Neuronal stem cell (in vitro differentiated cells): Measurements from ENCODE around the gene OCEL1.

Experiments used
- DNase-seq: peaks from one replicate; pipeline ENCODE4 v3.0.0-alpha.2; 2013; ENCODE audit warnings: low spot score
- H2AFZ ChIP-seq: one replicate; pipeline ENCODE4 v1.6.1; 2013; ENCODE audit warnings: mild to moderate bottlenecking, low read length, inconsistent platforms
- H2AK5ac ChIP-seq: 2 replicates; pipeline ENCODE4 v1.6.1; 2013; ENCODE audit warnings: low read depth, mild to moderate bottlenecking, inconsistent platforms, low read length, moderate library complexity, mixed read lengths
- H2BK120ac ChIP-seq: 2 replicates; pipeline ENCODE4 v1.6.1; 2013; ENCODE audit warnings: low read depth, mild to moderate bottlenecking, inconsistent platforms, low read length, moderate library complexity, mixed read lengths
- H2BK12ac ChIP-seq: one replicate; pipeline ENCODE4 v1.6.1; 2013; ENCODE audit warnings: low read length, inconsistent platforms
- H2BK15ac ChIP-seq: 2 replicates; pipeline ENCODE4 v1.6.1; 2013; ENCODE audit warnings: mild to moderate bottlenecking, low read length, inconsistent platforms, mixed read lengths
- H2BK5ac ChIP-seq: one replicate; pipeline ENCODE4 v1.6.1; 2013; ENCODE audit warnings: inconsistent platforms, mild to moderate bottlenecking, low read length, moderate library complexity
- H3K14ac ChIP-seq: one replicate; pipeline ENCODE4 v1.6.1; 2013; ENCODE audit warnings: low read length, inconsistent platforms
- H3K18ac ChIP-seq: 2 replicates; pipeline ENCODE4 v1.6.1; 2013; ENCODE audit warnings: low read length, inconsistent platforms
- H3K23ac ChIP-seq: 2 replicates; pipeline ENCODE4 v1.6.1; 2013; ENCODE audit warnings: low read depth, mild to moderate bottlenecking, mixed read lengths, low read length, inconsistent platforms; ENCODE audit not compliant: poor library complexity
- H3K27ac ChIP-seq: replicated peaks from 3 replicates; pipeline ENCODE4 v1.5.1; 2013; ENCODE audit warnings: low read length, inconsistent platforms
- H3K27me3 ChIP-seq, 3 experiments: 2 replicates each; pipeline ENCODE4 v1.6.1; 2013; ENCODE audit warnings: low read length in 3 of 3, mild to moderate bottlenecking in 2 of 3, inconsistent platforms in 1 of 3, low read depth in 1 of 3, mixed read lengths in 1 of 3, moderate library complexity in 1 of 3; ENCODE audit not compliant: control insufficient read depth in 3 of 3, insufficient read depth in 3 of 3
- H3K36me3 ChIP-seq, 2 donors: replicated peaks in 1 of 2; 2 replicates each; pipeline ENCODE4 v1.6.1; 2013; ENCODE audit warnings: low read length in 2 of 2; ENCODE audit not compliant: control insufficient read depth in 2 of 2, insufficient read depth in 2 of 2
- H3K4ac ChIP-seq: 2 replicates; pipeline ENCODE4 v1.6.1; 2013; ENCODE audit warnings: inconsistent platforms, mild to moderate bottlenecking, low read length, moderate library complexity
- H3K4me1 ChIP-seq, 2 donors: 1 replicate in 1 of 2; 2 replicates in 1 of 2; pipeline ENCODE4 v1.6.1; 2013; ENCODE audit warnings: low read length in 2 of 2, low read depth in 1 of 2; ENCODE audit not compliant: control insufficient read depth in 2 of 2, insufficient read depth in 1 of 2
- H3K4me2 ChIP-seq: one replicate; pipeline ENCODE4 v1.6.1; 2013; ENCODE audit warnings: mild to moderate bottlenecking, low read length, inconsistent platforms; ENCODE audit not compliant: insufficient read depth, poor library complexity, severe bottlenecking
- H3K4me3 ChIP-seq, 2 donors: 2 replicates each; pipeline ENCODE4 v1.5.1; 2013; ENCODE audit warnings: low read length in 2 of 2, mild to moderate bottlenecking in 2 of 2, inconsistent platforms in 1 of 2, moderate library complexity in 1 of 2
- H3K79me1 ChIP-seq: one replicate; pipeline ENCODE4 v1.6.1; 2013; ENCODE audit warnings: low read depth, mild to moderate bottlenecking, inconsistent platforms, low read length, moderate library complexity
- H3K9ac ChIP-seq: one replicate; pipeline ENCODE4 v1.6.1; 2013; ENCODE audit warnings: mild to moderate bottlenecking, low read depth, low read length, inconsistent platforms; ENCODE audit not compliant: poor library complexity
- H3K9me3 ChIP-seq, 2 donors: replicated peaks in 1 of 2; 2 replicates each; pipeline versions ENCODE3 to v1.6.1; 2013; ENCODE audit warnings: low read length in 2 of 2, mild to moderate bottlenecking in 2 of 2, inconsistent platforms in 1 of 2, low read depth in 1 of 2, mixed read lengths in 1 of 2, moderate library complexity in 1 of 2; ENCODE audit not compliant: control insufficient read depth in 2 of 2, insufficient read depth in 1 of 2
- H4K8ac ChIP-seq: one replicate; pipeline ENCODE4 v1.6.1; 2013; ENCODE audit warnings: low read depth, mild to moderate bottlenecking, inconsistent platforms, low read length, moderate library complexity
- H4K91ac ChIP-seq: one replicate; pipeline ENCODE4 v1.6.1; 2013; ENCODE audit warnings: low read length, low read depth, mild to moderate bottlenecking, inconsistent platforms; ENCODE audit not compliant: poor library complexity
- WGBS, 2 donors: extraction: QIAGEN DNeasy Blood & Tissue Kit; methylation state at CpG; one replicate each; pipeline ENCODE4 v1.1.7; 2013; ENCODE audit warnings: missing lambda C conversion rate in 2 of 2, mixed read lengths in 1 of 2; ENCODE audit not compliant: insufficient read length in 2 of 2, insufficient replicate concordance in 1 of 2; ENCODE audit errors: extremely low coverage in 2 of 2; 5-methylcytosine and 5-hydroxymethylcytosine counted together

The OCEL1 gene

GRCh38 chr19:17262557-17262956 lies 36.5 kb downstream of the OCEL1 start:
- peak overlapping the region; percentile 82 for H2BK5ac ChIP-seq
- no peak overlapping the region for H3K4me2 ChIP-seq
- no peak overlapping the region for H2BK12ac ChIP-seq
- peak overlapping the region; percentile 94 for H2AK5ac ChIP-seq
- no peak overlapping the region for H3K23ac ChIP-seq
- no peak overlapping the region for H2BK120ac ChIP-seq
- peak overlapping the region; percentile 60 for H3K9ac ChIP-seq
- no peak overlapping the region for H2BK15ac ChIP-seq
- no peak for DNase-seq
- no peak overlapping the region for H3K4me3 ChIP-seq
- no peak overlapping the region for H4K91ac ChIP-seq
- peak overlapping the region; percentile 89 for H3K4ac ChIP-seq
- WGBS, 2 donors: no CpG with 5 or more reads among the region's 16 CpGs
- H3K18ac ChIP-seq: peak overlapping the region; percentile 48
- peak overlapping the region; percentile 31 for H3K14ac ChIP-seq
- no peak overlapping the region for H3K27ac ChIP-seq
- H2AFZ ChIP-seq: peak overlapping the region; percentile 74
- no peaks in the 10 kb centered on the region for H3K36me3 ChIP-seq
- no peak overlapping the region for H4K8ac ChIP-seq
- peaks cover 0 to 10% of the 10 kb centered on the region in 2 donors for H3K4me1 ChIP-seq
- H3K27me3 ChIP-seq: peaks cover 0 to 2% (median 0%) of the 10 kb centered on the region in 3 experiments
- no peaks in the 10 kb centered on the region for H3K79me1 ChIP-seq
- H3K9me3 ChIP-seq: peaks cover 0 to 19% of the 10 kb centered on the region in 2 donors

GRCh38 chr19:17263712-17264640 lies 38.0 kb downstream of the OCEL1 start:
- Histone ChIP-seq H4K8ac (peak overlapping the region; percentile 82), H3K27ac (no peak overlapping the region), H3K4ac (no peak overlapping the region), H2AK5ac (peak overlapping the region; percentile 96), H3K9me3 (peaks cover 0 to 13% of the 10 kb centered on the region in 2 donors), H3K14ac (no peak overlapping the region), H3K36me3 (peaks cover under 1 to 5% of the 10 kb centered on the region in 2 donors), H3K23ac (peak overlapping the region; percentile 34), H3K4me2 (no peak overlapping the region), H2BK5ac (peak overlapping the region; percentile 77), H3K79me1 (peaks cover 4% of the 10 kb centered on the region), H3K27me3 (peaks cover 0 to 2% (median 0%) of the 10 kb centered on the region in 3 experiments), H3K4me3 (no peak overlapping the region), H2AFZ (peak overlapping the region; percentile 84), H2BK12ac (peak overlapping the region; percentile 49), H2BK15ac (peak overlapping the region; percentile 79), H2BK120ac (no peak overlapping the region), H3K9ac (no peak overlapping the region), H3K18ac (peak overlapping the region; percentile 64), H3K4me1 (peaks cover 4 to 10% of the 10 kb centered on the region in 2 donors), H4K91ac (no peak overlapping the region)
- DNase-seq: no peak
- no CpG with 5 or more reads among the region's 23 CpGs for WGBS, 2 donors

- H3K4me2 ChIP-seq: no peak within 1 kb of the TSS
- peak within 1 kb of the TSS; percentile 82 for H4K8ac ChIP-seq
- H3K9me3 ChIP-seq: peaks cover 0 to 7% of the 10 kb centered on the region in 2 donors
- peak within 1 kb of the TSS; percentile 64 for H3K18ac ChIP-seq
- H3K4me1 ChIP-seq: peaks cover 4 to 7% of the 10 kb centered on the region in 2 donors
- no peak for DNase-seq
- H2AFZ ChIP-seq: peak within 1 kb of the TSS; percentile 84
- H3K27ac ChIP-seq: no peak within 1 kb of the TSS
- H3K4ac ChIP-seq: no peak within 1 kb of the TSS
- peak within 1 kb of the TSS; percentile 49 for H2BK12ac ChIP-seq
- peak within 1 kb of the TSS; percentile 77 for H2BK5ac ChIP-seq
- no peak within 1 kb of the TSS for H3K14ac ChIP-seq
- peak within 1 kb of the TSS; percentile 96 for H2AK5ac ChIP-seq
- no peak within 1 kb of the TSS for H2BK120ac ChIP-seq
- peaks cover 4% of the 10 kb centered on the region for H3K79me1 ChIP-seq
- H3K4me3 ChIP-seq: no peak within 1 kb of the TSS
- H2BK15ac ChIP-seq: peak within 1 kb of the TSS; percentile 79
- H4K91ac ChIP-seq: no peak within 1 kb of the TSS
- no peak within 1 kb of the TSS for H3K9ac ChIP-seq
- WGBS, 2 donors: no CpG with 5 or more reads among the region's 5 CpGs
- H3K36me3 ChIP-seq: peaks cover 2 to 9% of the 10 kb centered on the region in 2 donors
- H3K23ac ChIP-seq: peak within 1 kb of the TSS; percentile 34
- H3K27me3 ChIP-seq: no peaks in the 10 kb centered on the region
These were observed 38.6 kb downstream of the OCEL1 start, which contains the start of gene USHBP1 for GRCh38 chr19:17264641-17264979. Gene USHBP1, minus strand, starts transcription at chr19:17264745. Its CDS starts 446 bp downstream, at chr19:17264299.

DNA sequence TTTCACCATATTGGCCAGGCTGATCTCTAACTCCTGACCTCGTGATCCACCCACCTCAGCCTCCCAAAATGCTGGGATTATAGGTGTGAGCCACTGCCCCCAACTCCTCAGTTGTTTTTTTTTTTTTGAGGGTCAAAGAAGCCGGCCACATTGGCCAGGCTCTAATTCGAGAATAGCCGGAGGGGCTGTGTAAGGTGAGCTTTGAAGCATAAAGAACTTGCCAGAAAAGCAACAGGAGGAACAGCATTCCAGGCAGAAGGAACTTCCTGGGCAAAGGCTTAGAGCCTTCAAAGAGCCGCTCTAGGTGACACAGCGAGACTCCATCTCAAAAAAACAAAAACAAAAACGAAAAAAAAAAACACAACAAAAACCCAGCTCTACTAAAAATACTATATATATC lies 40.0 kb downstream of the OCEL1 start:
- no peak overlapping the region for H3K9ac ChIP-seq
- no peak overlapping the region for H3K4me2 ChIP-seq
- H3K27ac ChIP-seq: no peak overlapping the region
- no peaks in the 10 kb centered on the region for H3K27me3 ChIP-seq
- no peak overlapping the region for H3K4me3 ChIP-seq
- no peak overlapping the region for H2BK5ac ChIP-seq
- H2BK12ac ChIP-seq: no peak overlapping the region
- no peak overlapping the region for H3K14ac ChIP-seq
- peaks cover 4 to 7% of the 10 kb centered on the region in 2 donors for H3K4me1 ChIP-seq
- no peak overlapping the region for H3K4ac ChIP-seq
- no peak overlapping the region for H2AK5ac ChIP-seq
- H4K8ac ChIP-seq: no peak overlapping the region
- no peak overlapping the region for H4K91ac ChIP-seq
- H2BK15ac ChIP-seq: no peak overlapping the region
- no peak overlapping the region for H2BK120ac ChIP-seq
- peaks cover 4% of the 10 kb centered on the region for H3K79me1 ChIP-seq
- 100% methylated on average over 1 of the region's 7 CpGs; no CpG with 5 or more reads in 1 of the 2 donors for whole genome bisulfite sequencing, 2 donors
- no peak for DNase-seq
- H3K9me3 ChIP-seq: no peaks in the 10 kb centered on the region
- no peak overlapping the region for H3K23ac ChIP-seq
- peaks cover 2 to 17% of the 10 kb centered on the region in 2 donors for H3K36me3 ChIP-seq
- H3K18ac ChIP-seq: no peak overlapping the region
- no peak overlapping the region for H2AFZ ChIP-seq
